Astrocyte of the spinal cord (primary cell): ENCODE measurements around the gene CELA1.
"Not testable (repeated sequence)": the region's sequence is repeated elsewhere in the genome, so short reads cannot be mapped to it uniquely, and the experiment has no call there.

Experiments used
- DNase-seq: peaks from one replicate; pipeline ENCODE4 v3.0.0; 2011; ENCODE audit warnings: low read depth, low spot score
- H3K4me3 ChIP-seq: 2 replicates; pipeline ENCODE4 v1.5.1; 2011; ENCODE audit warnings: low read depth, mild to moderate bottlenecking, low read length, moderate library complexity
- in situ Hi-C: cut with HindIII; loops from 2 replicates; pipeline ENCODE4 v1.10.0; 2017; ENCODE audit warnings: low sequenced_read_pairs
- TF ChIP-seq, protein P1 (sequence below): IDR thresholded peaks from 2 replicates; pipeline ENCODE4 v1.5.1; 2012; ENCODE audit warnings: low read depth, mild to moderate bottlenecking, low read length, inconsistent platforms

Gene CELA1

DNA sequence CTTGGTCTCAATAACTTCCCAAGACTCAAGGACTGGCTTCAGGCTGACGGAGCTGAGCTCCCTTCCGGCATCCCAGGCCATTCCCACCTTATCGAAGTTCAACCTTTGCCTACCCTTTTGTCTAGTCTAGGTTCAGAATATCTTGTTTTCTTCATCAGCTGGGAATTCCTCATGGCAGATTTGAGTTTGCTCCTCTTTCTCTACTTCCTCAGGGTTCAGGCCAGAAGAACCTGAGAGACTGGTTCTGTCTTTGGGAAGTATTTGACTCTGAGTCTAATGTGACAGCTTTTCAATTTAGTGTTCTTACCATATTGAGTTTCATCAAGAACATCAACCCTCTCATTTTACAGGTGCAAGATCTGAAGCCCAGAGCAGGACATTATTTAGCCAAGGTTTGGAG, 24.6 kb downstream of the CELA1 start:
- TF ChIP-seq, protein P1, sequence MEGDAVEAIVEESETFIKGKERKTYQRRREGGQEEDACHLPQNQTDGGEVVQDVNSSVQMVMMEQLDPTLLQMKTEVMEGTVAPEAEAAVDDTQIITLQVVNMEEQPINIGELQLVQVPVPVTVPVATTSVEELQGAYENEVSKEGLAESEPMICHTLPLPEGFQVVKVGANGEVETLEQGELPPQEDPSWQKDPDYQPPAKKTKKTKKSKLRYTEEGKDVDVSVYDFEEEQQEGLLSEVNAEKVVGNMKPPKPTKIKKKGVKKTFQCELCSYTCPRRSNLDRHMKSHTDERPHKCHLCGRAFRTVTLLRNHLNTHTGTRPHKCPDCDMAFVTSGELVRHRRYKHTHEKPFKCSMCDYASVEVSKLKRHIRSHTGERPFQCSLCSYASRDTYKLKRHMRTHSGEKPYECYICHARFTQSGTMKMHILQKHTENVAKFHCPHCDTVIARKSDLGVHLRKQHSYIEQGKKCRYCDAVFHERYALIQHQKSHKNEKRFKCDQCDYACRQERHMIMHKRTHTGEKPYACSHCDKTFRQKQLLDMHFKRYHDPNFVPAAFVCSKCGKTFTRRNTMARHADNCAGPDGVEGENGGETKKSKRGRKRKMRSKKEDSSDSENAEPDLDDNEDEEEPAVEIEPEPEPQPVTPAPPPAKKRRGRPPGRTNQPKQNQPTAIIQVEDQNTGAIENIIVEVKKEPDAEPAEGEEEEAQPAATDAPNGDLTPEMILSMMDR: no peak
- no peak for DNase-seq
- no peak overlapping the region for H3K4me3 ChIP-seq
- in situ Hi-C loops: no loop called here

DNA sequence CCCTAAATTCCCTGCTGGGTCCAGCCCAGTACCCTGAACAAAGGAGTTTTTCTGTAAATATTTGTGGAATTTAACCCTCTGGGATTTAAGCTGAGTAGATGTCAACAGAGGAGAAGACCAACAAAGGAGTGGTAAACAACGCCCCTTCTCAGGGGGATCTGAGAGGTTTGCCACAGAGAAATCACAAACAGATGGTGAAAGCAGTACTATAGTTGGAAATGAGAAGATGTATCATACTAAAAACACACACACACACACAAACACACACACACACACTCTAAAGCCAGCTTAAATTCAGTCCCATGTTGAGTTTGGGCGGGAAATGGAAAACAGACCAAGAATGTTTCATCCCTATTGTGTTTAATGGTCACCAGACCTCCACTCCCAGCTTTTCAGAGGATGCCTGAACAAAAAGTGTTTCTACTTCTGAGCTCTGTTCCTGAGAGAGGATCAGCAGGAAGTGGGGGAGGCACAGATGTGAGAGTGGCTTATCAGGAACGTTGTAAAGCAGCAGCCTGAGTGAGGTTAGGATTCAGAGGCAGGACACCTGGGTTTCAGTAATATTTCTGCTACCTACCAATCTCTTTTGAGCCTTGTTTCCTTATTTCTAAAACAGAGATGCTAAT, 25.7 kb downstream of the CELA1 start:
- in situ Hi-C loops: no loop called here
- H3K4me3 ChIP-seq: no peak overlapping the region
- TF ChIP-seq, protein P1: no peak
- DNase-seq: no peak

DNA sequence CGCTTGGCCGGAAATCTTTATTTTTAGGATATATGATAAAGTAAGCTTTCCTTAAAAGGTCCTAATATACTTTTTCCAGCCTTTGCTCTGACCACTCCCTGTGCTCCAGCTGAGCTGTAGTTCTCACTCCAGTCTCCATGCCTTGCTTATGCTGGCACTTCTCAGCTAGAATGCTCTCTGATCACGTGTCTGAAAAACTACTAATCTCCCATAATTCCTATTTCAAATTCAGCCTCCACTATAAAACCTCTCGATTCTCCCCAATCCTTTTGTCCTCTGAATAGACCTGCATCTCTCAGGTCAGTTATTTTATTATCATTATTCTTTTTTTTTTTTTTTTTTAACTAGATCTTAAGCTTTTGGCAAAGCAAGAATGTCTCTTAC, 26.2 kb downstream of the CELA1 start:
- no peak overlapping the region for H3K4me3 ChIP-seq
- in situ Hi-C loops: no loop called here
- TF ChIP-seq, protein P1: no peak
- DNase-seq: no peak

DNA sequence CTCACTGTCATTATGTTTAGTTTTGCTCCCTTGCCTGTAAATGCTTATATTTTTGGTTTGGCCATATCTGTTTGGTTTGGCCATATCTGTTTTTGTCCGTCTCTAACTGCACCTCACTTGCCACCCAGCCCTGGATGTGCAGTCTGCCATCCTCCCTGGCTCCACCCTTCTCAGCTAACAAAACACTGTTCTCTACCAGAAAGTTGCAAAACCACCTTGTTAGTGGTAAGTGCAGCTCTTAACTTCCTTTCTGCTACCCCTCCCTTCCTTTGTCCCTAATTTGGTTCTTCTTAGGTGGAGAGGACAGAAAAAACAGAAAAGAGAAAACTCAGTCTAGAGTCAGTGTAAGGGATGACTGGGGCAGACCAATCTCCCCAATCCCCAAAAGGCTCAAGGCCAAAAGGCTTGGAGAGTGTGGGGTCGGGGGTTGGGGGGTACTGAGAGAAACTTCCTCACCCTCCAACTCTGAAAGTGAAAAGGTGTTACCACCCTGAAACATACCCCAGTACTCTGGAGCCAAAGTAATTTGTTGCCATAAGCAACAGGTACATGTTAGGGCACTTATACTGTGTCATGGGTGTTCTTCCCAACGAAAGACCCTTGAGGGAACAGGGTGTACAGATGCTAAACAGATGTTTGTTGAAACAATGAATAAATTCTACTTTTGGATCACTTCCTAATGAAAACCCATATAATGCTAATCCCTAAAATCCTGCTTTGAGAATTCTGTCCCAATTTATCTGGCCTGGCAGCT, 27.5 kb downstream of the CELA1 start:
- TF ChIP-seq, protein P1: no peak
- in situ Hi-C loops: no loop called here
- DNase-seq: no peak
- H3K4me3 ChIP-seq: no peak overlapping the region

DNA sequence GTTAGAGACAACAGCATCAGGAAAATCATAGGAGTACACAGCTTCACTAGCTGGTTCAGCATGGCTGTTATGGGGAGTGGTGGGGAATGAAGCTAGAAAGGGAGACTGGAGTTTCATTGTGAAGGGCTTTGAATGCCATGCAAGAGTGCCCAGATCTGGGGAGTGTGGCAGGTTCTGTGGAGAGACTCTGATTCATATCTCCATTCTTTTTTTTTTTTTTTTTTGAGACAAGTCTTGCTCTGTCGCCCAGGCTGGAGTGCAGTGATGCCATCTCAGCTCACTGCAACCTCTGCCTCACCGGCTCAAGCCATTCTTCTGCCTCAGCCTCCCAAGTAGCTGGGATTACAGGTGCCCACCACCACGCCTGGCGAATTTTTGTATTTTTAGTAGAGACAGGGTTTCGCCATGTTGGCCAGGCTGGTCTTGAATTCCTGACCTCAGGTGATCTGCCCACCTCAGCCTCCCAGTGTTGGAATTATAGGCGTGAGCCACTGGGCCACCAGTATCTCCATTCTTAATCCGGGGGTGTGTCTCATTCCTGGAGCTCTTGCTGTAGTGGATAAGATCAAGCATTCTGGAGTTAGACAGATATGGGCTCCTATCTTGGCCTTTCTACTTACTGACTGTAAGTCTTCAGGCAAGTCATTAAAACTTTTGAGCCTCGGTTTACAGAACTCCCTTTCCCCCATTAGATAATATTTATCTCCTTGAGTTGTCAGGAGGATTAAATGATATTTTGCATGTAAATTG, 28.2 kb downstream of the CELA1 start:
- in situ Hi-C loops, DNase-seq, H3K4me3 ChIP-seq: not testable (repeated sequence)

DNA sequence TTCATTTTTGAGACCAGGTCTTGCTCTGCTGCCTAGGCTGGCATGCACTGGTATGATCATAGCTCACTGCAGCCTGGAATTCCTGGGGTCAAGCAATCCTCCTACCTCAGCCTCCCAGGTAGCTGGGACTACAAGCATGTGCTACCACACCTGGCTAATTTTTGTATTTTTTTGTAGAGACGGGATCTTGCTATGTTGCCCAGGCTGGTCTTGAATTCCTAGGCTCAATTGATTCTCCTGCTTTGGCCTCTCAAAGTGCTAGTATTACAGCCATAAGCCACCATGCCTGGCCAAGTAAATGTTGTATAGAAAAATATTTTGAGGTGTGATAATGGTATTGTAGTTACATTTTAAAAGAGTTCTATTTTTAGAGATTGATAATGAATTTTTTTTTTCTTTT, 35.1 kb downstream of the CELA1 start:
- no peak for DNase-seq
- in situ Hi-C loops: no loop called here
- TF ChIP-seq, protein P1: no peak
- no peak overlapping the region for H3K4me3 ChIP-seq
